Glomerular endothelial cell (primary cell): Measurements from ENCODE around the gene MRPS30. TPM values are rescaled to one million over a fixed set of nuclear protein-coding genes. Genes with fewer than 3 reads are reported as not detected.
"Not testable (repeated sequence)": the region's sequence is repeated elsewhere in the genome, so short reads cannot be mapped to it uniquely, and the experiment has no call there.

Experiments
- DNase-seq: peaks from one replicate; pipeline ENCODE4 v3.0.0-alpha.2; 2011; ENCODE audit warnings: low read depth, low spot score; ENCODE audit errors: extremely low read depth
- total RNA-seq: library from RNA; depleted of rRNA; stranded (reverse); fragments of >200 nt; gene quantifications from 2 replicates; pipeline ENCODE4 v1.2.3, GENCODE V29; 2015

MRPS30 gene
- 48.7 and 54.6 TPM in 2 replicates for total RNA-seq

- peak; percentile 99 for DNase-seq
Measured at GRCh38 chr5:44808435-44809214, at the start of gene MRPS30. MRPS30 (plus strand) TSS chr5:44808947; CDS start chr5:44808963, 16 bp downstream.

GRCh38 chr5:44769200-44769876 lies 39.4 kb upstream of the MRPS30 start:
- no peak for DNase-seq

- DNase-seq: no peak
Measured at GRCh38 chr5:44769877-44770209, 38.9 kb upstream of the MRPS30 start.

- DNase-seq: no peak
Measured at GRCh38 chr5:44770780-44771717, 37.7 kb upstream of the MRPS30 start.

GRCh38 chr5:44772397-44772796 lies 36.4 kb upstream of the MRPS30 start:
- not testable (repeated sequence) for DNase-seq

- DNase-seq: no peak
Measured at GRCh38 chr5:44774279-44774880, 34.4 kb upstream of the MRPS30 start.

- DNase-seq: no peak
Measured at GRCh38 chr5:44779167-44779566, 29.6 kb upstream of the MRPS30 start.

- DNase-seq: no peak
Measured at GRCh38 chr5:44783634-44784315, 25.0 kb upstream of the MRPS30 start.

GRCh38 chr5:44787731-44788130 lies 21.0 kb upstream of the MRPS30 start:
- DNase-seq: no peak

GRCh38 chr5:44789372-44789995 lies 19.3 kb upstream of the MRPS30 start:
- not testable (repeated sequence) for DNase-seq

GRCh38 chr5:44792031-44792673 lies 16.6 kb upstream of the MRPS30 start:
- not testable (repeated sequence) for DNase-seq

- DNase-seq: no peak
Measured at GRCh38 chr5:44794371-44794770, 14.4 kb upstream of the MRPS30 start.

- DNase-seq: no peak
Measured at GRCh38 chr5:44795496-44795895, 13.3 kb upstream of the MRPS30 start.

GRCh38 chr5:44797841-44798240 lies 10.9 kb upstream of the MRPS30 start:
- no peak for DNase-seq

- no peak for DNase-seq
Measured at GRCh38 chr5:44801992-44802391, 6.8 kb upstream of the MRPS30 start.

- no peak for DNase-seq
Measured at GRCh38 chr5:44806608-44807007, 2.1 kb upstream of the MRPS30 start.

GRCh38 chr5:44807269-44807668 lies 1.5 kb upstream of the MRPS30 start:
- no peak for DNase-seq

GRCh38 chr5:44809215-44809955 lies 638 bp downstream of the MRPS30 start:
- no peak for DNase-seq
